Epithelial cell of esophagus (primary cell): ENCODE data around the gene OCA2.

ENCODE experiments used
- DNase-seq: peaks from one replicate; pipeline ENCODE4 v3.0.0; 2010; ENCODE audit warnings: low read depth
- H3K4me3 ChIP-seq: 2 replicates; pipeline ENCODE4 v1.5.1; 2011; ENCODE audit warnings: mild to moderate bottlenecking, low read length, control low read depth
- TF ChIP-seq, protein P1 (sequence below): IDR thresholded peaks from 2 replicates; pipeline ENCODE4 v1.5.1; 2011; ENCODE audit warnings: low read depth, mild to moderate bottlenecking, low read length, control low read depth, inconsistent platforms; ENCODE audit not compliant: insufficient read depth; ENCODE audit errors: missing control alignments

OCA2 gene

DNA sequence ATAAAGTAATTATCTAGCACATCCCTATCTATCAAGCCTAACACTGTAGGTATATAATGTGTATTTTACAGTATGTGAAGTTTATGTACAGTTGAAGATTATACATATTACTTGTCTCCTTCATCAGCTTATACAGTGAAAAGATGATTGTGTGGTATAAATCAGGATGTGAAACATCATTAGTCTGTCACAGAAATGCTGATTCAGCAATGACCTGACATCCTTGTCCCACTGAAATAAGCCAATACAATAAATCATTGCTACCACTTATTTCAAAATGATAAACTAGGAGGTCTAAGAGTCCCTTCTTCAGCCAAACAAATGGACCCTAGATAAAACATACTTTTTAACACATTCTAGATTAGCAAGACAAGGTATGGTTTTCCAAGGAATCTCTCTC lies 225.3 kb downstream of the OCA2 start:
- TF ChIP-seq, protein P1, sequence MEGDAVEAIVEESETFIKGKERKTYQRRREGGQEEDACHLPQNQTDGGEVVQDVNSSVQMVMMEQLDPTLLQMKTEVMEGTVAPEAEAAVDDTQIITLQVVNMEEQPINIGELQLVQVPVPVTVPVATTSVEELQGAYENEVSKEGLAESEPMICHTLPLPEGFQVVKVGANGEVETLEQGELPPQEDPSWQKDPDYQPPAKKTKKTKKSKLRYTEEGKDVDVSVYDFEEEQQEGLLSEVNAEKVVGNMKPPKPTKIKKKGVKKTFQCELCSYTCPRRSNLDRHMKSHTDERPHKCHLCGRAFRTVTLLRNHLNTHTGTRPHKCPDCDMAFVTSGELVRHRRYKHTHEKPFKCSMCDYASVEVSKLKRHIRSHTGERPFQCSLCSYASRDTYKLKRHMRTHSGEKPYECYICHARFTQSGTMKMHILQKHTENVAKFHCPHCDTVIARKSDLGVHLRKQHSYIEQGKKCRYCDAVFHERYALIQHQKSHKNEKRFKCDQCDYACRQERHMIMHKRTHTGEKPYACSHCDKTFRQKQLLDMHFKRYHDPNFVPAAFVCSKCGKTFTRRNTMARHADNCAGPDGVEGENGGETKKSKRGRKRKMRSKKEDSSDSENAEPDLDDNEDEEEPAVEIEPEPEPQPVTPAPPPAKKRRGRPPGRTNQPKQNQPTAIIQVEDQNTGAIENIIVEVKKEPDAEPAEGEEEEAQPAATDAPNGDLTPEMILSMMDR = no peak
- DNase-seq = no peak
- no peak overlapping the region for H3K4me3 ChIP-seq

GRCh38 chr15:27873039-27873438 lies 226.1 kb downstream of the OCA2 start:
- no peak overlapping the region for H3K4me3 ChIP-seq
- TF ChIP-seq, protein P1 = no peak
- DNase-seq = no peak

- H3K4me3 ChIP-seq = no peak overlapping the region
- TF ChIP-seq, protein P1 = no peak
- DNase-seq = no peak
Observed at GRCh38 chr15:27872355-27872754, 226.8 kb downstream of the OCA2 start.

- no peak for DNase-seq
- TF ChIP-seq, protein P1 = no peak
- H3K4me3 ChIP-seq = no peak overlapping the region
Observed at GRCh38 chr15:27871902-27872260, 227.2 kb downstream of the OCA2 start.

DNA sequence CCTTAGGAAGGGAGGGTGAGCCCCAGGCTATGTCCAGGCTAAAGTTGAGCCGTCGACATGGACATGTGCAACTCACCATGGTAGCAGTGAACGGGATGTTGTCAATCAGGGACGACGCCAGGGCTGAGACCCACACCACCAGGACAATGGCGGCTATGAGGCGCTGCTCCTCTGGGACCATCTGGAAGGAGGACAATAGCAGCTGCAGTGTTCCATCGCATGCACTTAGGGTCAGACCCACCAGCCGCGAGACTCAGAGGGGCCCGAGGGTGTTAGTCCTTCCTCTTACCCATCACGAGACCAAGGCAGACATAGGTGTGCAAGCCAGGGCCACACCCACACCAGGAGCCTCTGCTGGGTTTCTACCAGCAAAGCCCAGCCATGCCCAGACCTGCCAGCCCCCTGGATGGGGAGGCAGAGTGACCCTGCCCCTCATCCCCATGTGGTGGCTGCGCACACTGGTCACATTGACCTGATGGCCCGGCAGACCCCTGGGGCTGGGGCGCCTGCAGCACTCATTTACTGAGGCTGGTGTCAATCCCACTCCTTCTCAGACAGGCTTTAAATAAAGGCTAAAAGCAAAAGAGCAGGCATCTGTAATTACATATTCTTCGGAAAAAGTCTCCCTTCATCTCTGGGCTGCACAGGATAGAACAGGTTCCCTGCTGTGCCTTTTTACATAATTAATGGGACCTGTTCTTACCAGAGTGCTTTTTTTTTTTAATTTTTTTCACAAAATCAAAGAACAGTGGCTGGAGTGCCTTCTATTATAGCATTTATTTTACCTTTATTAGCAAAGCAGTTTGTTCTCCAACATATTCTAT lies 227.8 kb downstream of the OCA2 start:
- no peak overlapping the region for H3K4me3 ChIP-seq
- TF ChIP-seq, protein P1 = no peak
- DNase-seq = no peak

DNA sequence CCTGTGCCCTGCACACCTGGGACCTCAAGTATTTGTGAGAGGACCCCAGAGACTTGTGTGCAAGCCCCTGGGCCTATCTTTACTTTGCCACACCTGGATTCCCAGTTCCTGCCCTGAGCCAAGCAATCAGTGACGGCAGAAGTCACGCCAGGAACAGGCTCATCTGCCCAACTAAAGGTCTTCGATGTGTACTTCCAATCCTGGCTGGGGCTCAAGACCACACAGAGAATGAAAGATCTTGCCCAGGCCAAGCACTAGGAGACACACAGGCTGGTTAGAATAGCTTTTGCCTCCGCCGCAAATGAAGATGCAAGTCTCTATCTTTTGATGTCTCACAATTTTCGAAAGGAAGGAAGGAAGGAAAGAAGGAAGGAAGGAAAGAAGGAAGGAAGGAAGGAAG lies 228.8 kb downstream of the OCA2 start:
- DNase-seq = no peak
- H3K4me3 ChIP-seq = no peak overlapping the region
- TF ChIP-seq, protein P1 = no peak

DNA sequence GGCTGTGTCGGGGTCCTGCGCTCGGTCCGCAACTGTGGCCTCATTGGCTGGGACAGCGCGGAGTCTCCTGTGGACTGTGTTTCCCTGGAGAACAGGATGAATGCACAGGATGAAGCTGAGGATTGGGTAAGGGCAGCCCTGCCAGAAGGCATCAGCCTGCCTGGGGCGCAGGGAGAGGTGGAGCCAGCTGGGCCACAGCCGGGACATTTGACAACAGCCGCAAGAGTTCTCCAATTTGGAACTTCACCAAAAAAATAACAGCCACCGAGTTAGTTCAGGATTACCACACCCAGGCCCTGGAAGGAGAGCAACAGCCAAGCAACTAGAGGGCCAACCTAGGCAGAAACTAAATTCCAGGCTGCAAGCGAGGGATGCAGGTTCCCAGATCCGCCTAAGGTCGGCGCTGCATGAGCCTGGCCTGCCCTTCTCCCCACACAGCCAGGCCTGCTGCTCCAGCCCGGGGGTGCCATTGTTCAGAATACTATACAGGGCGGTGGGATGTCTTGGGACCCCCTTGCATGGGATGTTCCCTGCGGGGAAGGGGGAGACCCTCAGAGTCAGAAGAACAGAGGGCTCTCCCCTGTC lies 229.3 kb downstream of the OCA2 start:
- H3K4me3 ChIP-seq = no peak overlapping the region
- DNase-seq = no peak
- TF ChIP-seq, protein P1 = no peak
